Esophagus muscularis mucosa (tissue), 4 donors: ENCODE data around the gene LRSAM1. TPM values are rescaled to one million over a fixed set of nuclear protein-coding genes. Genes with fewer than 3 reads are reported as not detected.

ENCODE experiments used
- DNase-seq: peaks from one replicate; pipeline ENCODE4 v3.0.0-alpha.2; 2017; ENCODE audit errors: extremely low spot score
- H3K27ac ChIP-seq, 4 donors: fragments of 200-600 bp; sonication (generic); replicated peaks in 1 of 4; 1 replicate in 3 of 4; 2 replicates in 1 of 4; pipeline ENCODE4 v1.5.1; 2016 to 2019; ENCODE audit warnings: mild to moderate bottlenecking in 1 of 4
- H3K27me3 ChIP-seq, 4 donors: fragments of 200-600 bp; sonication (generic); one replicate each; pipeline versions ENCODE4 v1.5.1 to v1.6.0; 2016 to 2019
- H3K36me3 ChIP-seq, 4 donors: fragments of 200-600 bp; sonication (generic); one replicate each; pipeline ENCODE4 v1.5.1; 2016 to 2019
- H3K4me1 ChIP-seq, 4 donors: fragments of 200-600 bp; sonication (generic); one replicate each; pipeline ENCODE4 v1.5.1; 2016 to 2019
- H3K4me3 ChIP-seq, 4 donors: fragments of 200-600 bp; sonication (generic); 1 replicate in 2 of 4; 2 replicates in 2 of 4; pipeline ENCODE4 v1.5.1; 2016 to 2019; ENCODE audit warnings: mild to moderate bottlenecking in 4 of 4, moderate library complexity in 1 of 4
- H3K9me3 ChIP-seq, 4 donors: fragments of 200-600 bp; sonication (generic); 1 replicate in 3 of 4; 2 replicates in 1 of 4; pipeline ENCODE4 v1.5.1; 2016 to 2019
- EP300 ChIP-seq: sonication (generic); formaldehyde crosslinking; IDR thresholded peaks from one replicate; pipeline ENCODE4 v1.6.1; 2017; ENCODE audit warnings: antibody characterized with exemption
- POLR2A ChIP-seq: fragments of 450-650 bp; IDR thresholded peaks from one replicate; pipeline ENCODE4 v1.6.1; 2017; ENCODE audit warnings: antibody characterized with exemption, moderate library complexity, mild to moderate bottlenecking, low read depth
- POLR2AphosphoS5 ChIP-seq, 2 donors: sonication (generic); formaldehyde crosslinking; IDR thresholded peaks; one replicate each; pipeline ENCODE4 v1.6.1; 2017; ENCODE audit warnings: antibody characterized with exemption in 2 of 2
- WGBS: methylation state at CpG from one replicate; pipeline ENCODE4 v1.1.5; 2018; 5-methylcytosine and 5-hydroxymethylcytosine counted together
- intact Hi-C: fragments of 100-400 bp; cut with DNase I; formaldehyde crosslinking; loops from one replicate; pipeline ENCODE4 v1.15.1; 2023
- total RNA-seq, 4 donors: library from RNA; depleted of rRNA; stranded (reverse); fragments of >200 nt; gene quantifications; one replicate each; pipeline versions ENCODE4 v1.1.0 to v1.2.1, GENCODE V29; 2016
- TF ChIP-seq, protein P1 (sequence below), 3 experiments: fragments of 200-600 bp in 2 of 3; fragments of 450-650 bp in 1 of 3; sonication (generic) in 2 of 3; IDR thresholded peaks; one replicate each; pipeline ENCODE4 v1.5.1; 2017 to 2019; ENCODE audit warnings: antibody characterized with exemption in 3 of 3, mild to moderate bottlenecking in 2 of 3, moderate library complexity in 1 of 3

Gene LRSAM1
- total RNA-seq, 4 donors from 2014 or later = 13.6 to 26.2 (median 18.8) TPM

DNA sequence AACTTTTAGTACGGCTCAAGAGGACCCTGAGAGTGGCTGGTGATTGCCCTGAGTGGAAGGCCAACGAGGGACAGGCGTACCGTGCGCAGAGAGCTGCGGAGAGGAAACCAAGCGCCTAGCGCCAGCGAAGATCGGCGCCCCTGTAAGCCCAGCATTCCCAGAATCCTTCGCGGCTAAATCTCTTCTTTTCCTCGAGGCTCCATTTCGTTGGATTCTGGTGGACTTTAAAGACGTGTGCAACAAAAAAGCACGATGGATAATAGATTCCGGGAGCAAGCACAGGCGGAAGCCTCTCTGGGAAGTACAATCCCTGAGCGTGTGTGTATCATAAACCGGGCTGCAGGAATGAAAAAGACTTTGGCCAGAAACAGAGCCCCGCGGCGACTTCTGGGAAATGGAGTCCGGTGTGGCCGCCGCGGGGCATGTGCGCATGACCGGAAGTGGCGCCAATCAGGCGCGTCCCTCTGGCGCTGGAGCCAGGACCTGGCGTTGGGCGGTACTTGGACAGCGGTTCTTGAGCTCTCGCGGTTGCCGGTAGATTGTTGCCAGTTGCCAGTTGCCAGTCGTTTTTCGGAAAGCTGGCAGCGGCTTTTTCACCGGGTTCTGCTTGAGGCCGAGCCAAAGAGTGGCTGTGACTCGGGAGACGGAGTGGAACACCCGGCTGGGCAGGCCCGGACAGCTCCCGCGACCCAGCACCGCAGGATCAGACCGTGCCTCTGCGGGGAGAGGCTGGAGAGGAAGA is 27.2 kb upstream of the LRSAM1 start, which contains the start of gene ZNF79:
TSS of gene ZNF79 (plus strand) at position 449 of the 742 bp plus-strand sequence. CDS start 406 bp downstream, outside the sequence.
- H3K4me3 ChIP-seq = peak within 1 kb of the TSS; percentile 70 to 90 (median 73)
- H3K27me3 ChIP-seq = no peaks in the 10 kb centered on the region
- TF ChIP-seq POLR2AphosphoS5 (IDR thresholded peaks at IDR 0.05) = peak; percentile 89 to 93
- TF ChIP-seq, protein P1, sequence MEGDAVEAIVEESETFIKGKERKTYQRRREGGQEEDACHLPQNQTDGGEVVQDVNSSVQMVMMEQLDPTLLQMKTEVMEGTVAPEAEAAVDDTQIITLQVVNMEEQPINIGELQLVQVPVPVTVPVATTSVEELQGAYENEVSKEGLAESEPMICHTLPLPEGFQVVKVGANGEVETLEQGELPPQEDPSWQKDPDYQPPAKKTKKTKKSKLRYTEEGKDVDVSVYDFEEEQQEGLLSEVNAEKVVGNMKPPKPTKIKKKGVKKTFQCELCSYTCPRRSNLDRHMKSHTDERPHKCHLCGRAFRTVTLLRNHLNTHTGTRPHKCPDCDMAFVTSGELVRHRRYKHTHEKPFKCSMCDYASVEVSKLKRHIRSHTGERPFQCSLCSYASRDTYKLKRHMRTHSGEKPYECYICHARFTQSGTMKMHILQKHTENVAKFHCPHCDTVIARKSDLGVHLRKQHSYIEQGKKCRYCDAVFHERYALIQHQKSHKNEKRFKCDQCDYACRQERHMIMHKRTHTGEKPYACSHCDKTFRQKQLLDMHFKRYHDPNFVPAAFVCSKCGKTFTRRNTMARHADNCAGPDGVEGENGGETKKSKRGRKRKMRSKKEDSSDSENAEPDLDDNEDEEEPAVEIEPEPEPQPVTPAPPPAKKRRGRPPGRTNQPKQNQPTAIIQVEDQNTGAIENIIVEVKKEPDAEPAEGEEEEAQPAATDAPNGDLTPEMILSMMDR (IDR thresholded peaks at IDR 0.05) = peak in 1 of 3 experiments; percentile 29
- TF ChIP-seq EP300 = no peak
- H3K27ac ChIP-seq = peak within 1 kb of the TSS; percentile 83 to 94 (median 86)
- intact Hi-C loops = no loop called here
- DNase-seq = peak; percentile 98
- 2% methylated on average over 49 of the region's 54 CpGs for WGBS
- H3K9me3 ChIP-seq = no peaks in the 10 kb centered on the region
- H3K4me1 ChIP-seq = peaks cover 30 to 55% (median 42%) of the 10 kb centered on the region in 4 donors
- peaks cover 7 to 11% (median 9%) of the 10 kb centered on the region in 4 donors for H3K36me3 ChIP-seq

DNA sequence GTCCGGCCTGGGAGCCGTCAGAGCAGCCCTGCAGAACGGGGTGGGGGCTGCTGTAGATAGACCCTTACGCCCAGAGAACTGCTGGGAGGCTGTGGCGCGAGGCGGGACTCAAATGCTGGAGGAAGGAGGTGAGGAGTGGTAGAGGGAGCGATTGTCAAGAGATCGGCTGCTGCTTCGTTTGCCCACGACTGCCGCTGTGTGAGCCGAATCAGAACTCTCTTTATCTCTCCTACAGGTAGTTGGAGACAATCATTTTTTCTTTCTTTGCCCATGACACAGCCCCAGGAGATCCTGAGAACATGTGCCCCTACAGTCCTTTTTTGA is 26.7 kb upstream of the LRSAM1 start:
- peak overlapping the region; percentile 70 to 90 (median 73) for H3K4me3 ChIP-seq
- H3K36me3 ChIP-seq = peaks cover 12 to 17% (median 14%) of the 10 kb centered on the region in 4 donors
- TF ChIP-seq EP300 (no peak), POLR2AphosphoS5 (IDR thresholded peaks at IDR 0.05) (no peak), POLR2A (no peak)
- TF ChIP-seq, protein P1 (IDR thresholded peaks at IDR 0.05) = no peak
- no peak for DNase-seq
- intact Hi-C loops = no loop called here
- H3K4me1 ChIP-seq = peaks cover 30 to 55% (median 42%) of the 10 kb centered on the region in 4 donors
- 0% methylated on average over 13 of the region's 13 CpGs for WGBS
- H3K27me3 ChIP-seq = no peaks in the 10 kb centered on the region
- no peaks in the 10 kb centered on the region for H3K9me3 ChIP-seq
- H3K27ac ChIP-seq = peak overlapping the region; percentile 83 to 94 (median 86)

DNA sequence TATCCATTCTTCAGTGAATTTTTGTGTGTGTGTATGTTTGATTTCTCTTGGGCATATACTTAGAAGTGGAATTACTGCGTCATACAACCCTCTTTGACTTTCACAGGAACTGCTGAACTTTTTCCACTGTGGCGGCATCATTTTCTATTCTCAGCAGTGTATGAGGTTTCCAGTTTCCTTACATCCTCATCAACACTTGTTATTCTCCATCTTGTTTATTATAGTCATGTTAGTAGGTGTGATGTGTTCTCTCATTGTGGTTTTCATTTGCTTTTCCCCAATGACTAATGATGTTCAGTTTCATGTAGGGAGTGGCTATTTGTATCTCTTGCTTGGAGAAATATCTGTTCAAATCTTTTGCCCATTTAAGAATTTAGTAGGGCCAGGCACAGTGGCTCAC is 24.6 kb upstream of the LRSAM1 start:
- 87% methylated on average over 2 of the region's 2 CpGs for WGBS

DNA sequence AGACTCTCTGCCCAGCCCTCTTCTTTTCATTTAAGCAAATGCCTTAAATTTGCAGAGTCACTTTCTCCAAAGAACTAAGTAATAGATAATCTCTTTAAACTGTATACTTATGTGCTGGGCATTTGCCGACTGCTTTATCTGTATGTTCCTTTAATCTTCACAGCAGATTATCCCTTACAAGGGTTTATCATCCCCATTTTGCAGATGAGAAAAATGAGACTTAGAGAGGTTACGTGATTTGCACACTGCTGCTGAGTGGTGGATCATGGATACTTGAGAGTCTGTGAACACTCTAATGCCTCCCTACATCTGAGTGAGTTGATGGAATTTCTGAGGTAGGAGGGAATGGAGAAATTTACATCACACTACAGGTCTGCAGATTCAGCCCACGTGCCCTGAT is 23.0 kb upstream of the LRSAM1 start:
- Histone ChIP-seq H3K27me3 (no peaks in the 10 kb centered on the region), H3K27ac (no peak overlapping the region), H3K4me3 (no peak overlapping the region), H3K36me3 (peaks cover 19 to 41% (median 38%) of the 10 kb centered on the region in 4 donors), H3K4me1 (peaks cover 17 to 37% (median 28%) of the 10 kb centered on the region in 4 donors), H3K9me3 (no peaks in the 10 kb centered on the region)
- TF ChIP-seq POLR2AphosphoS5 (IDR thresholded peaks at IDR 0.05) = no peak
- TF ChIP-seq POLR2A = no peak
- TF ChIP-seq, protein P1 (IDR thresholded peaks at IDR 0.05) = no peak
- no peak for TF ChIP-seq EP300
- intact Hi-C loops = no loop called here
- WGBS = 95% methylated on average over 3 of the region's 3 CpGs
- no peak for DNase-seq

More for the DNA sequence above, 24.6 kb upstream of the LRSAM1 start:
- intact Hi-C loops = no loop called here
- DNase-seq = no peak
- TF ChIP-seq EP300 (no peak), POLR2A (no peak), POLR2AphosphoS5 (IDR thresholded peaks at IDR 0.05) (no peak)
- no peaks in the 10 kb centered on the region for H3K27me3 ChIP-seq
- H3K4me1 ChIP-seq = peaks cover 30 to 53% (median 42%) of the 10 kb centered on the region in 4 donors
- H3K4me3 ChIP-seq = no peak overlapping the region
- H3K27ac ChIP-seq = no peak overlapping the region
- peaks cover 19 to 35% (median 33%) of the 10 kb centered on the region in 4 donors for H3K36me3 ChIP-seq
- no peaks in the 10 kb centered on the region for H3K9me3 ChIP-seq

DNA sequence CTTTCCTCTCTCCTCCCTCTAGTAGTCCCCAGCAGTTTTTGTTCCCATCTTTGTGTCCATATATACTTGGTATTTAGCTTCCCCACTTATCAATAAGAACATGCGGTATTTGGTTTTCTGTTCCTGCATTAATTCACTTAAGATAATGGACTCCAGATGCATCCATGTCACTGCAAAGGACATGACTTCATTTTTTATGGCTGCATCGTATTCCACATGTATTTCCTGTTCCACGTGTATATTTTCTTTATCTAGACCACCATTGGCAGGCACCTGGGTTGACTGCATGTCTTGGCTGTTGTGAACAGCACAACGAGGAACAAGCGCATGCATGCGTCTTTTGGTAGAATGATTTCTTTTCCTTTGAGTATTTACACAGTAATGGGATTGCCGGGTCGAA is 20.9 kb upstream of the LRSAM1 start:
- H3K9me3 ChIP-seq = no peaks in the 10 kb centered on the region
- no peak overlapping the region for H3K27ac ChIP-seq
- peaks cover 28 to 62% (median 58%) of the 10 kb centered on the region in 4 donors for H3K36me3 ChIP-seq
- intact Hi-C loops = no loop called here
- no peak for TF ChIP-seq POLR2A
- no peak for TF ChIP-seq EP300
- TF ChIP-seq POLR2AphosphoS5 (IDR thresholded peaks at IDR 0.05) = no peak
- TF ChIP-seq, protein P1 (IDR thresholded peaks at IDR 0.05) = no peak
- H3K4me3 ChIP-seq = no peak overlapping the region
- H3K4me1 ChIP-seq = peaks cover 11 to 26% (median 18%) of the 10 kb centered on the region in 4 donors
- no peak for DNase-seq
- 96% methylated on average over 8 of the region's 8 CpGs for WGBS
- H3K27me3 ChIP-seq = no peaks in the 10 kb centered on the region
